HG03108 (cell line): ENCODE measurements around the gene PHRF1.
A peak's percentile ranks its signal among the peaks of the same experiment; 100 is the strongest.

ENCODE experiments used
- ATAC-seq: cut with Tn5 transposase; IDR thresholded peaks from one replicate; pipeline ENCODE4 v1.9.1; 2021; ENCODE audit warnings: moderate library complexity; ENCODE audit not compliant: unreplicated experiment

The PHRF1 gene

GRCh38 chr11:556662-557256, 19.5 kb upstream of the PHRF1 start:
- ATAC-seq, result no peak

GRCh38 chr11:557328-558132, 18.7 kb upstream of the PHRF1 start:
- no peak for ATAC-seq

GRCh38 chr11:558503-558902, 17.8 kb upstream of the PHRF1 start:
- ATAC-seq, result no peak

- ATAC-seq, result no peak
These were observed 17.1 kb upstream of the PHRF1 start for GRCh38 chr11:559020-559620.

GRCh38 chr11:559712-560304, 16.5 kb upstream of the PHRF1 start:
- no peak for ATAC-seq

GRCh38 chr11:560305-561147, 15.7 kb upstream of the PHRF1 start, which contains the start of the genes LMNTD2 and RASSF7:
Gene LMNTD2 (minus strand): TSS chr11:560738. CDS start chr11:560716, 22 bp downstream.
Gene RASSF7 (plus strand): TSS chr11:560970. CDS start chr11:561769, 799 bp downstream.
- ATAC-seq, result peak; percentile 66

GRCh38 chr11:561148-562003, 14.9 kb upstream of the PHRF1 start:
- ATAC-seq, result peak; percentile 15

- ATAC-seq, result no peak
These were observed 14.1 kb upstream of the PHRF1 start for GRCh38 chr11:562046-562645.

- ATAC-seq, result no peak
These were observed 13.0 kb upstream of the PHRF1 start for GRCh38 chr11:563066-563811.

GRCh38 chr11:563812-564578, 12.3 kb upstream of the PHRF1 start:
- no peak for ATAC-seq

GRCh38 chr11:565921-566509, 10.3 kb upstream of the PHRF1 start:
- no peak for ATAC-seq

- ATAC-seq, result no peak
These were observed 9.2 kb upstream of the PHRF1 start for GRCh38 chr11:567011-567628.

- no peak for ATAC-seq
These were observed 8.5 kb upstream of the PHRF1 start for GRCh38 chr11:567629-568292.

- peak; percentile 85 for ATAC-seq
These were observed 7.7 kb upstream of the PHRF1 start for GRCh38 chr11:568306-569157.

GRCh38 chr11:569158-569885, 6.9 kb upstream of the PHRF1 start:
- ATAC-seq, result no peak
